GM10248 (cell line): Measurements from ENCODE around the gene PREP.

Source experiments
- CTCF ChIA-PET: fragments of 300-600 bp; sonication (Branson Sonifier 250); formaldehyde crosslinking; extraction: SDS; loops from one replicate; lab custom pipeline; 2021; ENCODE audit warnings: antibody characterized with exemption; lab: Yijun Ruan, JAX
- POLR2A ChIA-PET: fragments of 350-650 bp; sonication (Branson Sonifier 250); formaldehyde crosslinking; extraction: SDS; loops from one replicate; lab custom pipeline; 2020; ENCODE audit warnings: antibody characterized with exemption; lab: Yijun Ruan, JAX
- DNase-seq: peaks from one replicate; pipeline ENCODE4 v3.0.0; 2012; ENCODE audit errors: extremely low spot score
- TF ChIP-seq, protein P1 (sequence below): IDR thresholded peaks from 2 replicates; pipeline ENCODE4 v1.5.1; 2012; ENCODE audit warnings: mild to moderate bottlenecking, low read depth; ENCODE audit errors: extremely low read depth, missing control alignments, control extremely low read depth

Gene PREP

DNA sequence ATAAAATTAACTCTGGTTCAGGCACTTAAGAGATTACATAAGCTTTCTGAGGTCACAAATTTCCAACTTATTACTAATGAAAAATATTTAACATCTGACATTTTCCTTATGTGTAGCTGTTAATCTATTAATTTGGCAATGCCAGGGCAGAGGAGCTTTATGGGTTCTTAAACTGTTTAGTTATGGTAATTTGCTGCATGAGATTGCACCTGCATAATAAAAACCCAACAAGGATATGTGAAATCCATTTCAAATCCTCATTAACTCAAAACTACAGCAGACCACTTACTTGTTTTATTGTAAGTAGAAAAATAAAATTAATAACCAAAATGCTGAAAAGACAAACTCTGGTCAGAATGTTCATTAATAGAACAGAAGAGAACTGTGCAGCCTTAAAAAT is 98.1 kb downstream of the PREP start:
- CTCF ChIA-PET = interaction anchor here (0.7 to 1.5 kb wide), 4 partner anchors 11 to 15 kb away, joined by 3 to 5 read pairs (median 4); no protein-coding TSS in a partner anchor
- DNase-seq = no peak

DNA sequence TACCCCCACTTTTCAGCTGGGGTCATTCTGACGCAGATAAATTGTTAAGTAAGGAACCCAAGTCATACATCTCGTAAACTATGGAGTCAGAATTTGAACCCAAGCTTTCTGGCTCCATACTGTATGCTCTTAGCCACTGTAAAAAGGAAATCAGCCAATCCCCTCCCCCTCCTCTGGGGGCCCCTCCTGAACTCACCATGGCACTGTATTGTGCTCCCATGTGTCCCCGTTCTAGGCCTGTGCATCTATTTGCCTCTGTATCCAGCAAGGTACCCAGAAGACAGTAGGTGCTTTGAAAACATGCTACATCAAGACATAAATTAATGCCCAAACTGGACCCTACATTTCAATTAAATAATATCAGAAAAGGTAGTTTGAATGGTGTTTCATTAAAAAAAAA is 98.5 kb downstream of the PREP start:
- ChIA-PET POLR2A (no interaction called here), CTCF (interaction anchor here (0.7 to 1.4 kb wide), 3 partner anchors 11 to 14 kb away, joined by 3 to 5 read pairs (median 4); no protein-coding TSS in a partner anchor)
- TF ChIP-seq, protein P1, sequence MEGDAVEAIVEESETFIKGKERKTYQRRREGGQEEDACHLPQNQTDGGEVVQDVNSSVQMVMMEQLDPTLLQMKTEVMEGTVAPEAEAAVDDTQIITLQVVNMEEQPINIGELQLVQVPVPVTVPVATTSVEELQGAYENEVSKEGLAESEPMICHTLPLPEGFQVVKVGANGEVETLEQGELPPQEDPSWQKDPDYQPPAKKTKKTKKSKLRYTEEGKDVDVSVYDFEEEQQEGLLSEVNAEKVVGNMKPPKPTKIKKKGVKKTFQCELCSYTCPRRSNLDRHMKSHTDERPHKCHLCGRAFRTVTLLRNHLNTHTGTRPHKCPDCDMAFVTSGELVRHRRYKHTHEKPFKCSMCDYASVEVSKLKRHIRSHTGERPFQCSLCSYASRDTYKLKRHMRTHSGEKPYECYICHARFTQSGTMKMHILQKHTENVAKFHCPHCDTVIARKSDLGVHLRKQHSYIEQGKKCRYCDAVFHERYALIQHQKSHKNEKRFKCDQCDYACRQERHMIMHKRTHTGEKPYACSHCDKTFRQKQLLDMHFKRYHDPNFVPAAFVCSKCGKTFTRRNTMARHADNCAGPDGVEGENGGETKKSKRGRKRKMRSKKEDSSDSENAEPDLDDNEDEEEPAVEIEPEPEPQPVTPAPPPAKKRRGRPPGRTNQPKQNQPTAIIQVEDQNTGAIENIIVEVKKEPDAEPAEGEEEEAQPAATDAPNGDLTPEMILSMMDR = no peak
- no peak for DNase-seq

More for the DNA sequence above, 98.1 kb downstream of the PREP start:
- TF ChIP-seq, protein P1 = no peak
- POLR2A ChIA-PET = no interaction called here

GRCh38 chr6:105302617-105303128 is 100.2 kb downstream of the PREP start:
- no peak for DNase-seq
- TF ChIP-seq, protein P1 = no peak
- ChIA-PET POLR2A (no interaction called here), CTCF (interaction anchor here (0.8 kb wide), 1 partner anchor 17 kb away, joined by 3 read pairs; no protein-coding TSS in a partner anchor)

- TF ChIP-seq, protein P1 = no peak
- DNase-seq = no peak
- CTCF ChIA-PET = interaction anchor here (0.8 to 0.9 kb wide), 2 partner anchors 12 to 17 kb away, joined by 3 read pairs; no protein-coding TSS in a partner anchor
- POLR2A ChIA-PET = no interaction called here
These were observed 100.9 kb downstream of the PREP start for GRCh38 chr6:105301756-105302616.

GRCh38 chr6:105301072-105301503 is 101.8 kb downstream of the PREP start:
- ChIA-PET POLR2A (no interaction called here), CTCF (interaction anchor here (0.9 kb wide), 1 partner anchor 11 kb away, joined by 3 read pairs; no protein-coding TSS in a partner anchor)
- TF ChIP-seq, protein P1 = no peak
- no peak for DNase-seq

GRCh38 chr6:105300090-105300489 is 102.8 kb downstream of the PREP start:
- ChIA-PET CTCF (no interaction called here), POLR2A (no interaction called here)
- TF ChIP-seq, protein P1 = no peak
- no peak for DNase-seq
